Measurements from ENCODE around the gene CASP8.

The CASP8 gene

GRCh38 chr2:201320257-201320656 is 59.9 kb downstream of the CASP8 start:
- DNase-seq (ENCODE audit: insufficient read length) (no peak), FAIRE-seq (no peak)
- TF ChIP-seq POLR2AphosphoS5 (IDR thresholded peaks at IDR 0.05; ENCODE audit: low read depth, low read length) = no peak
- no peak for TF ChIP-seq TAF1 (IDR thresholded peaks at IDR 0.05; ENCODE audit: borderline replicate concordance, low read depth, low read length)
- no peak for TF ChIP-seq POLR2A (IDR thresholded peaks at IDR 0.05; ENCODE audit: low read depth, low read length)

GRCh38 chr2:201320701-201321100 is 60.4 kb downstream of the CASP8 start:
- no peak for FAIRE-seq
- DNase-seq (ENCODE audit: insufficient read length) = no peak
- TF ChIP-seq POLR2AphosphoS5 (IDR thresholded peaks at IDR 0.05; ENCODE audit: low read depth, low read length) (no peak), TAF1 (IDR thresholded peaks at IDR 0.05; ENCODE audit: borderline replicate concordance, low read depth, low read length) (no peak), POLR2A (IDR thresholded peaks at IDR 0.05; ENCODE audit: low read depth, low read length) (no peak)

GRCh38 chr2:201322772-201323171 is 62.4 kb downstream of the CASP8 start:
- no peak for DNase-seq (ENCODE audit: insufficient read length)
- TF ChIP-seq TAF1 (IDR thresholded peaks at IDR 0.05; ENCODE audit: borderline replicate concordance, low read depth, low read length) (no peak), POLR2AphosphoS5 (IDR thresholded peaks at IDR 0.05; ENCODE audit: low read depth, low read length) (no peak), POLR2A (IDR thresholded peaks at IDR 0.05; ENCODE audit: low read depth, low read length) (no peak)
- no peak for FAIRE-seq

- FAIRE-seq (no peak), DNase-seq (ENCODE audit: insufficient read length) (no peak)
- TF ChIP-seq POLR2AphosphoS5 (IDR thresholded peaks at IDR 0.05; ENCODE audit: low read depth, low read length) = no peak
- TF ChIP-seq TAF1 (IDR thresholded peaks at IDR 0.05; ENCODE audit: borderline replicate concordance, low read depth, low read length) = no peak
- TF ChIP-seq POLR2A (IDR thresholded peaks at IDR 0.05; ENCODE audit: low read depth, low read length) = no peak
Measured at GRCh38 chr2:201327678-201328077, 67.3 kb downstream of the CASP8 start.

- DNase-seq (ENCODE audit: insufficient read length) = no peak
- no peak for FAIRE-seq
- TF ChIP-seq TAF1 (IDR thresholded peaks at IDR 0.05; ENCODE audit: borderline replicate concordance, low read depth, low read length) (no peak), POLR2AphosphoS5 (IDR thresholded peaks at IDR 0.05; ENCODE audit: low read depth, low read length) (no peak), POLR2A (IDR thresholded peaks at IDR 0.05; ENCODE audit: low read depth, low read length) (no peak)
Measured at GRCh38 chr2:201329409-201329808, 69.1 kb downstream of the CASP8 start.

All from GM12892 (cell line).